Jurkat, Clone E6-1 (cell line): Measurements from ENCODE around the gene PFDN1.

Experiments
- DNase-seq: peaks from one replicate; pipeline ENCODE4 v3.0.0-alpha.2; 2011; ENCODE audit warnings: low read depth, low spot score
- H3K4me3 ChIP-seq: 2 replicates; pipeline ENCODE4 v1.5.1; 2011; ENCODE audit warnings: mild to moderate bottlenecking, low read length, control low read depth, moderate library complexity

The PFDN1 gene

GRCh38 chr5:140245341-140245740, 57.6 kb downstream of the PFDN1 start:
- no peak for DNase-seq
- H3K4me3 ChIP-seq = no peak overlapping the region

DNA sequence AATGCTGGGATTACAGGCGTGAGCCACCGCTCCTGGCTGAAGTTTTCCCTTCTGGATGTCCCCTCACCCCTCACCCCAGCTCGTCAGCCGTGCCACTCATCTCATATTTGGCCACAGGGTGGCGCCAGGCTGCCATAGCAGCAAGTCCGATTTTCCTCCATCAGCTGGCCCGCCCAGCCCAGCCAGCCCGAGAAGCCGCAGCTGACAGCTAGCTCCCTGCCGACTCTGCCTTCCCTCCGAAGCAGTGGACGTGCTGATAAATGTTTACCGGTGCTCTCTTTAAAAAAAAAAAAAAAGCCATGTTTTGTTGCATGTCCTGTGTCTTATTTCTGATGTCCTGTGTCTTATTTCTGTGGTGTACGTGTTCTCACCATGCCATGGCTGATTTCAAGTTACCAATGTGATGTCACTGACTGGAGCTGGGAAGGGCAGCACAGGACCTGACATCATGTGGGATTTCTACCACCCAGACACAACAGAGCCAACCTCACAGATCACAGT, 58.3 kb downstream of the PFDN1 start:
- peak; percentile 45 for DNase-seq
- no peak overlapping the region for H3K4me3 ChIP-seq

DNA sequence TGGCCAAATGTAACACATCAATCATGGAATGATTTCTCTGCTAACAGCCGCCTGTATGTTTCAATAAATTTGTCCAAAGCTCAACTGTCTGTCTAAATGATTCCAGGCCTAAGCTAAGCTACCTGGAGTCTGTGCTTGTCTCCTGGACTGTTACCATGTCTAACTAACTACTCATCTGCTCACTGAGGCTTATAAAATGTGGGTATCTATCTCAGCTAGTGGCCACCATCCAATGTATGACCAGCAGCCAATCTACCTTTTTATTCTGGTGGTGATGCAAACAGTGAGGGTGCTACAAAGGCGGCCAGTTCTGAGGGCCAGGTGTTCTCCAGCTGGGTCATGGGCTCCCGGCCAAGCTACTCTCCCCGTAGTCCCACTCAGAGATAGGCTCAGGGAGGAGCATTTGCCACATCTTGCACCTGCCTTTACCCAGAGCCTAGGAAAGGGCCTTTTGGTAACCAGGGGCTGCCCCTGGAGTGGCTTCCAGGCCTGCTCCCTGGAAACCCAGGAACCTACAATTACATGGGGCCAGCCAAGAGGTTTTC, 59.1 kb downstream of the PFDN1 start:
- no peak for DNase-seq
- no peak overlapping the region for H3K4me3 ChIP-seq

DNA sequence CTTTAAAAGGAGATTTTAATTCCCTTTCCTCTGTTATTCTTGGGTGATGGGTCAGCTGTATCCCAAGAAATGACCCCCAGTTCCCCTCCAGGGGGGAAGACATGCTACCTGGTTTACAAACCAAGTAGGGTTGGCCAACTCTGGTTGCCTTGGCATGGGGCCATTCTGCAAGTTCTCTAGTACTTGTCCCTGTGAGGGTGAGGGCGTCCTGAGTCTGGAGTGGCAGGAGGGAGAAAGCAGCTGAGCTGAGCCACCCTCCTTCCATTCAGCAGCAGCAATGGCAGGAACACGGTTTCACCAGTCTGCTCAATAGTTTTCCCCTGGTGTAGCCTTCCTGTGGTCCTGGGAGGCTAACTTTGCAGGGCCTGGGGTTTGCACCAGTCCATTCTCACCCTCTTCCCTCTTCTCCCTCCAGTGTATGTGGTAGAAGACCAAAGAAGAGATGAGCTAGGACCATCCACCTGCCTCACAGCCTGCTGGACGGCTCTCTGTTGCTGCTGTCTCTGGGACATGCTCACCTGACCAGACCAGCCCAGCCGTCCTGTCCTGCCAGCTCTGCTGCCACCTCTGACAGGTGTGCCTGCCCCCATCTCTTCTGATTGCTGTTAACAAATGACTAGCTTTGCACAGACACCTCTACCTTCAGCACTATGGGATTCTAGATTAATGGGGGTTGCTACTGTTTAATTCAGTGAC, 59.9 kb downstream of the PFDN1 start:
- DNase-seq = no peak
- no peak overlapping the region for H3K4me3 ChIP-seq

- no peak overlapping the region for H3K4me3 ChIP-seq
- no peak for DNase-seq
Measured at GRCh38 chr5:140242099-140242498, 60.8 kb downstream of the PFDN1 start.

DNA sequence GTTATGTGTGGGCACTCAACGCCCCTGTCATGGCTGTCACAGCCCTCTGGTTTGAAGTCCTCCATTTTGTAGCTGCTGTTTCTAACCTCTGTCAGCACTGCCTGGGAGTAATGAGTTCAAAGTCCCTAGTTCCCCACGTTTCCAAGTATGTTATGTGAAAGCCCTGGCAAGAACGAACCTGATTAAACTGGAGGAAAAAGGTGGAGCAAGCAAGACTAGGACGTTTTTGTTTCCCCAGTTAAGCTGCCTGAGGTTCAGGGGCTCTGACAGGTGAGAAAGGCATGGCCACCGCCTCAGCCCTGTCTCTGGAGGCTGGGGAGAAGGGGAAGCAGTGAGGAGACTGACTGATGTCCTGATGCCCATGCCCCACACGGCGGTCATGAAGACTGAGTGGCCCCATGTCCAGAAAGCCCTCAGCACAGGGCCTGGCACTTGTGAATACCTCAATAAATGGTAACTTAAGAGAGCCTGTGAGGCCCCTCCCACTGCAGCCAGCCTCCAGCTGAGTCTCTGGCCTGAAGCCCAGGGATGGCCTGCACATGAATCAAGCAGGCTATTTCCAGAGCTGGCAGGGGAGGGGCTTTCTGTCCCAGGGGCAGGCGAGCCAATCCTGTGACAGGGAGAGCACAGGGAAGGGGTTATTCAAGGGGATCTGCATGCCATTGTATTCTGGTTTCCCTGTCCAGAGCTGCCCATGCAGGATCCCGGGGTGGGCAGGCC, 61.8 kb downstream of the PFDN1 start:
- H3K4me3 ChIP-seq = no peak overlapping the region
- no peak for DNase-seq

GRCh38 chr5:140239939-140240700, 62.8 kb downstream of the PFDN1 start:
- H3K4me3 ChIP-seq = no peak overlapping the region
- DNase-seq = peak; percentile 55

- H3K4me3 ChIP-seq = no peak overlapping the region
- no peak for DNase-seq
Measured at GRCh38 chr5:140239461-140239860, 63.4 kb downstream of the PFDN1 start.

GRCh38 chr5:140238756-140239155, 64.1 kb downstream of the PFDN1 start:
- H3K4me3 ChIP-seq = no peak overlapping the region
- no peak for DNase-seq

DNA sequence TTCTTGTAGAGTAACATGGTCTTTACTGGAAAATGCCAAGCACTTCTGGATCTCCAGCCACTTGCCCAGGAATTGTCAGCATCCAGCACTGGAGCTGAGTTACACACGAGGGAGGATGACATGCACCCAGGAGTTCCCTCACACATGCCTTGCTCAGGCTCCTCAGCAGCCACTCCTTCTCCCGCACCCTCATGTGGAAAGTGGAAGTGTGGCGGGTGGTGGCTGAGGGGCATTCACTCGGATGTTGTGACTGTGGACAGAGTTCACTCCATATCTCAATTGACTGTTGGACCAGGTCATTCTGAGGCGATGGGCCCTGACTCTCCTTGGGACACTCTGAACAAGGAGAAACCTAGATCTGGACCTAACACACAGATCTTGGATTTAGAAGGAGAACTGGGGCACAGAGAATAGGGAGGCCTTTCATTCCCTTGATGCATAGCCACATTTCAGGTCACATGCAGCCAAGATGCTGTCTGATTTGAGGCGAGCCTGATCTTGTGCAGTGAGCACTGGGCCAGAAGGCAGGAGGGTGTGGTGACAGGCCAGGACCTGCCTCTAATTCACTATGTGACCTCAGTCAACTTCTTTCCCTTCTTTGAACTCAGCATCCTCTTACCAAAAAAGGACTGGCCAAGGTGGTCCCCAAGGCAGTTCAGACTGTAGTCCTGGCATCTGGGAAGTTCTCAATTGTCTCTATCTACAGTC, 65.9 kb downstream of the PFDN1 start:
- no peak for DNase-seq
- H3K4me3 ChIP-seq = no peak overlapping the region

GRCh38 chr5:140235791-140236551, 66.9 kb downstream of the PFDN1 start:
- no peak for DNase-seq
- H3K4me3 ChIP-seq = no peak overlapping the region

DNA sequence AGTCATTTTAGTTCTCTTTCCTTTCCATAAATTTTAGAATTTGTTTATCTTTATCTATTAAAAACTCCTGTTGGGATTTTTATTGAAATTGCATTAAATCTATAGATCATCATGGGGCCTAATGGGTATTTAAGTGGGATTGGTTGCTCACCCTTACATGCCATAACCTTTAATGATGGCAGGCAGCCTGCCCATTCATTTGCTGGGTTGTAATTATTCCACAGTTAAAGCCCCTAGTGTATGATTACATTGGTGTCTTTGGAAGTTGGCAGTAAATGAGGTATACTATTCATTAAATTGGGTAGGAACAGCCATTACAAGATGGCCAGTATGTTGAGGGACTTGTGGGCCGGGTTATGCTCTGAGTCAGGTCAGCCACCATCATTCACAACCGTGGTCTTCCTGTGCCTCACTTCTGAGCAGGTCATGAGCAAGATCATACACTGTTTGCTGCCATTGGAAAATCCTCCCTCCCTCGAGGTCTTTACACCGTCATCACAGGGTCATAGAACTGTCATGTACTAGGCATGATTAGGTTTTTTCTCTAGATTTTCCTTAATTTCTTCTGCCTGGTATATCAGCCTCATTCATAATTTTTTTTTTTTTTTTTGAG, 68.4 kb downstream of the PFDN1 start:
- H3K4me3 ChIP-seq = no peak overlapping the region

DNA sequence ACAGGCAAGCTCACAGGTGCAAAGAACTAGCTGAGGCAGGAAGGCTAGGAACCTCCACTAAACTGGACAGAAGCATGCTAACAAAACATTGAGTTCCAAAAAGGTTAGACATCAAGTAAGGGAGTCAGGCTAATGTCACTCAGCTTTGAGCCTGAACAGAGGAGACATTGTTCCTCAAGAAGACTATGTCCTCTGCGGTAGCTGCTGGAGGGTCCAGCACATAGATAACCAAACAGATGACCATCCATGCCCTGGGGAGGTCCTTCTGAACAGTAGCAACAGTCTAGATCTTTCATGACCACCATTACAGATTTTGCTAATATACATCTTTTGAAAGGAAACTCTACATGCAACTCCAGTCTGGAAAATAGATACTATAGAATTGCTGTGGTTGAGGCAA, 70.2 kb downstream of the PFDN1 start:
- no peak overlapping the region for H3K4me3 ChIP-seq
- DNase-seq = no peak

More for the DNA sequence above, 68.4 kb downstream of the PFDN1 start:
- DNase-seq = no peak

DNA sequence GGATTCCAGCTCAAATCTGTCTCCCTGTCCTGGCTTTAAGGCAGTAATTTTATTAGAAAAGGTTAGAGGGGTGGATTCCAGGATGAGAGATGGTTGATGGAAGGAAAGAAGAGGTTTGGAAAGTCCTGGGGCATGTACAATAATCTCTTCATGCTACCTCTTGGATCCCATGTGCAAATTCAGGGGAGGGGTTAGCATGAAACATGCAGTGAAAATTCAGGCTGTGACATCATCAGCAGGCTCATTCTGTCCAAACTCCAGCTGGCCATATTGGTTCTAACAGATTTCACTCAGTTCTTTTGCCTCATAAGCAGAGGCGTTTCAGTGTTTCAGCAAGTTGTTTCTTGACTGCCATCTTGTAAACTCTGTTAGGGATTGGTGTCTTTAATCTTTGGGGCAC, 72.5 kb downstream of the PFDN1 start:
- no peak overlapping the region for H3K4me3 ChIP-seq
- DNase-seq = no peak

DNA sequence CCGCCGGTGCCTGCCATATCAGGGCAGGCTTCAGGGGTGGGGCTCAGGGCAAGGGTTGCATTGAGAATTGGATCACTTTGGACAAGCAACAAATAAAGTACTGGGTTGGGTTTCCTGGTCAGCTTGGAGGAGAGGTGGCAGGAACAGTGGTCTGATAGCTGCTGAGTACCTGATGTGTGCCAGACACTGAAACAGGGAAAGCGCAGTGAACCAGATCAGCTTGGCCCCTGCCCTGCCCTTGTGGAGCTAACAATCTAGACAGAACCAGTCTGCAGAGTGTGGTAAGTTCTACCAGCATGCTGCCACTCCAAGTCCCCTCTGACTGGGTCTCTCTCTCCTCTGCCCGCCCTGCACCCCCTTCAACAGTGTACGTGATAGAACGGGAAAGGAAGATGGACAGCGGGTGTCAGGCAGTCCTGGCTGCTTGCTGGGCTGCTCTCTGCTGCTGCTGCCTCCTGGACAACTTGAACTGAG, 74.5 kb downstream of the PFDN1 start:
- DNase-seq = no peak
- no peak overlapping the region for H3K4me3 ChIP-seq

DNA sequence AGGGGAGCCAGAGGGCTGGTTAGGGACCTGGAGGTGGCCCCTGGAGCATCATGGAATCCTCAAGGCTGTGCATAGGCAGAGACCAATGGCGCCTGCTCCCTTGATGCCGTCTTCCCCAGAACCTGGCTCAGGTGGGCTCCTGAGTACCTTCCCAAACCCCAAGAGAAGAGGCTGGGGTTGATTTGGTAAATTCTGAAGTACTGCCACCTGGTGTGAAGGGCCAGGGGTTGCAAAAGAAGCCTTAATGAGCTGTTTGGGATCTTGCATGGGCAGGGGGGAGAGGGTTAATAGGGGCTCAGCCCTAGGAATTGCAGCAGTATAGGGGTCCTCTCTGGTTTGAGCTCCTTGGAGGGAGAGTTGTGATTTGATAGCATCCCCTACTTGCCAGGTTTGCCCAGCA, 75.9 kb downstream of the PFDN1 start:
- no peak for DNase-seq
- H3K4me3 ChIP-seq = no peak overlapping the region

- no peak overlapping the region for H3K4me3 ChIP-seq
- no peak for DNase-seq
Measured at GRCh38 chr5:140225396-140225795, 77.5 kb downstream of the PFDN1 start.

DNA sequence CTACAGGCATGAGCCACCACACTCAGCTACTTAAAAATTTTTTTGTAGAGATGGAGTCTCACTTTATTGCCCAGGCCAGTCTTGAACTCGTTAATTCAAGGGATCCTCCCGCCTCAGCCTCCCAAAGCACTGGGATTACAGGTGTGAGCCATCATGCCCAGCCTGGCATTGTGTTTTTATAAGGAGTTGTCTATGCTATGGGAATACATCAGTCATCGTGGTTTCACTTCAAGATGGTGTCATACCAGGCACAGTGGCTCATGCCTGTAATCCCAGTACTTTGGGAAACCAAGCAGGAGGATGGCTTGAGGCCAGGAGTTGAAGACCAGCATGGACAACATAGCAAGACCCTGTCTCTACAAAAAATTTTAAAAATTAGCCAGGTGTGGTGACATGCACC, 78.2 kb downstream of the PFDN1 start:
- DNase-seq = no peak
- H3K4me3 ChIP-seq = no peak overlapping the region
